Hepatocyte (in vitro differentiated cells): ENCODE results near the gene AGO3.

Experiments used
- CTCF ChIP-seq: fragments of 200-600 bp; sonication (generic); IDR thresholded peaks from 2 replicates; pipeline ENCODE4 v1.5.1; 2016; ENCODE audit warnings: antibody characterized with exemption, mild to moderate bottlenecking; ENCODE audit not compliant: poor library complexity
- EZH2 ChIP-seq: fragments of 200-600 bp; sonication (generic); IDR thresholded peaks from 2 replicates; pipeline ENCODE4 v1.6.1; 2016; ENCODE audit warnings: antibody characterized with exemption, mild to moderate bottlenecking, borderline replicate concordance

- TF ChIP-seq CTCF, result no peak
- TF ChIP-seq EZH2, result no peak
Observed at GRCh38 chr1:35883635-35884101, 47.2 kb upstream of the AGO3 start.
